Measurements from ENCODE around the gene MYH16. TPM values are rescaled to one million over a fixed set of nuclear protein-coding genes. Genes with fewer than 3 reads are reported as not detected.

The MYH16 gene
- total and polyA plus RNA-seq, 4 donors, result 0.26 TPM; not detected in 3

- 91% methylated on average over 14 of the region's 14 CpGs for WGBS (ENCODE audit: insufficient coverage)
- no peak overlapping the region for H3K27ac ChIP-seq (ENCODE audit: low read depth, low read length)
Observed at GRCh38 chr7:99292127-99292526, 19.5 kb downstream of the MYH16 start.

GRCh38 chr7:99293167-99293566, 20.5 kb downstream of the MYH16 start:
- H3K36me3 ChIP-seq (ENCODE audit: control insufficient read depth, insufficient read depth, low read length), result no peaks in the 10 kb centered on the region
- H3K9me3 ChIP-seq (ENCODE audit: control insufficient read depth, insufficient read depth, low read length), result no peaks in the 10 kb centered on the region
- no peak overlapping the region for H3K4me3 ChIP-seq (ENCODE audit: low read depth, low read length)
- no peak overlapping the region for H3K27ac ChIP-seq (ENCODE audit: low read depth, low read length)
- peak in 1 of 6 donors; percentile 6 for DNase-seq (ENCODE audit: low read depth in 4 of 6, low spot score in 6 of 6)
- WGBS (ENCODE audit: insufficient coverage), result 100% methylated on average over 1 of the region's 1 CpG
- H3K4me1 ChIP-seq (ENCODE audit: control insufficient read depth, insufficient read depth, low read length), result no peaks in the 10 kb centered on the region
- H3K27me3 ChIP-seq (ENCODE audit: control insufficient read depth, insufficient read depth, low read length), result no peaks in the 10 kb centered on the region

More at GRCh38 chr7:99292127-99292526, 19.5 kb downstream of the MYH16 start:
- no peaks in the 10 kb centered on the region for H3K4me1 ChIP-seq (ENCODE audit: control insufficient read depth, insufficient read depth, low read length)
- H3K27me3 ChIP-seq (ENCODE audit: control insufficient read depth, insufficient read depth, low read length), result no peaks in the 10 kb centered on the region
- no peaks in the 10 kb centered on the region for H3K36me3 ChIP-seq (ENCODE audit: control insufficient read depth, insufficient read depth, low read length)
- H3K9me3 ChIP-seq (ENCODE audit: control insufficient read depth, insufficient read depth, low read length), result no peaks in the 10 kb centered on the region
- H3K4me3 ChIP-seq (ENCODE audit: low read depth, low read length), result no peak overlapping the region
- DNase-seq (ENCODE audit: low read depth in 4 of 6, low spot score in 6 of 6), result no peak

- no peaks in the 10 kb centered on the region for H3K4me1 ChIP-seq (ENCODE audit: control insufficient read depth, insufficient read depth, low read length)
- H3K27me3 ChIP-seq (ENCODE audit: control insufficient read depth, insufficient read depth, low read length), result no peaks in the 10 kb centered on the region
- H3K36me3 ChIP-seq (ENCODE audit: control insufficient read depth, insufficient read depth, low read length), result no peaks in the 10 kb centered on the region
- no peak overlapping the region for H3K4me3 ChIP-seq (ENCODE audit: low read depth, low read length)
- H3K9me3 ChIP-seq (ENCODE audit: control insufficient read depth, insufficient read depth, low read length), result no peaks in the 10 kb centered on the region
- DNase-seq (ENCODE audit: low read depth in 4 of 6, low spot score in 6 of 6), result no peak
- 84% methylated on average over 2 of the region's 4 CpGs for WGBS (ENCODE audit: insufficient coverage)
- H3K27ac ChIP-seq (ENCODE audit: low read depth, low read length), result no peak overlapping the region
Observed at GRCh38 chr7:99293650-99294049, 21.0 kb downstream of the MYH16 start.

- DNase-seq (ENCODE audit: low read depth in 4 of 6, low spot score in 6 of 6), result no peak
- WGBS (ENCODE audit: insufficient coverage), result 81% methylated on average over 4 of the region's 5 CpGs
- Histone ChIP-seq H3K27ac (ENCODE audit: low read depth, low read length) (no peak overlapping the region), H3K36me3 (ENCODE audit: control insufficient read depth, insufficient read depth, low read length) (no peaks in the 10 kb centered on the region), H3K9me3 (ENCODE audit: control insufficient read depth, insufficient read depth, low read length) (no peaks in the 10 kb centered on the region), H3K4me3 (ENCODE audit: low read depth, low read length) (no peak overlapping the region), H3K27me3 (ENCODE audit: control insufficient read depth, insufficient read depth, low read length) (no peaks in the 10 kb centered on the region), H3K4me1 (ENCODE audit: control insufficient read depth, insufficient read depth, low read length) (no peaks in the 10 kb centered on the region)
Observed at GRCh38 chr7:99296471-99296870, 23.8 kb downstream of the MYH16 start.

- 92% methylated on average over 17 of the region's 19 CpGs for WGBS (ENCODE audit: insufficient coverage)
- Histone ChIP-seq H3K36me3 (ENCODE audit: control insufficient read depth, insufficient read depth, low read length) (no peaks in the 10 kb centered on the region), H3K27me3 (ENCODE audit: control insufficient read depth, insufficient read depth, low read length) (no peaks in the 10 kb centered on the region), H3K4me3 (ENCODE audit: low read depth, low read length) (no peak overlapping the region), H3K9me3 (ENCODE audit: control insufficient read depth, insufficient read depth, low read length) (no peaks in the 10 kb centered on the region), H3K27ac (ENCODE audit: low read depth, low read length) (no peak overlapping the region), H3K4me1 (ENCODE audit: control insufficient read depth, insufficient read depth, low read length) (no peaks in the 10 kb centered on the region)
- DNase-seq (ENCODE audit: low read depth in 4 of 6, low spot score in 6 of 6), result no peak
Observed at GRCh38 chr7:99301496-99301895, 28.9 kb downstream of the MYH16 start.

- Histone ChIP-seq H3K27me3 (ENCODE audit: control insufficient read depth, insufficient read depth, low read length) (no peaks in the 10 kb centered on the region), H3K4me1 (ENCODE audit: control insufficient read depth, insufficient read depth, low read length) (no peaks in the 10 kb centered on the region), H3K36me3 (ENCODE audit: control insufficient read depth, insufficient read depth, low read length) (no peaks in the 10 kb centered on the region), H3K9me3 (ENCODE audit: control insufficient read depth, insufficient read depth, low read length) (no peaks in the 10 kb centered on the region), H3K27ac (ENCODE audit: low read depth, low read length) (no peak overlapping the region), H3K4me3 (ENCODE audit: low read depth, low read length) (no peak overlapping the region)
- 93% methylated on average over 12 of the region's 16 CpGs for WGBS (ENCODE audit: insufficient coverage)
- DNase-seq (ENCODE audit: low read depth in 4 of 6, low spot score in 6 of 6), result no peak
Observed at GRCh38 chr7:99305473-99306260, 33.0 kb downstream of the MYH16 start.

- Histone ChIP-seq H3K36me3 (ENCODE audit: control insufficient read depth, insufficient read depth, low read length) (no peaks in the 10 kb centered on the region), H3K4me1 (ENCODE audit: control insufficient read depth, insufficient read depth, low read length) (no peaks in the 10 kb centered on the region), H3K4me3 (ENCODE audit: low read depth, low read length) (no peak overlapping the region), H3K27ac (ENCODE audit: low read depth, low read length) (no peak overlapping the region), H3K27me3 (ENCODE audit: control insufficient read depth, insufficient read depth, low read length) (no peaks in the 10 kb centered on the region), H3K9me3 (ENCODE audit: control insufficient read depth, insufficient read depth, low read length) (no peaks in the 10 kb centered on the region)
- no peak for DNase-seq (ENCODE audit: low read depth in 4 of 6, low spot score in 6 of 6)
- 100% methylated on average over 2 of the region's 7 CpGs for WGBS (ENCODE audit: insufficient coverage)
Observed at GRCh38 chr7:99308461-99309074, 35.9 kb downstream of the MYH16 start.

GRCh38 chr7:99309111-99309510, 36.5 kb downstream of the MYH16 start:
- DNase-seq (ENCODE audit: low read depth in 4 of 6, low spot score in 6 of 6), result no peak
- no peaks in the 10 kb centered on the region for H3K27me3 ChIP-seq (ENCODE audit: control insufficient read depth, insufficient read depth, low read length)
- no peaks in the 10 kb centered on the region for H3K36me3 ChIP-seq (ENCODE audit: control insufficient read depth, insufficient read depth, low read length)
- H3K4me1 ChIP-seq (ENCODE audit: control insufficient read depth, insufficient read depth, low read length), result no peaks in the 10 kb centered on the region
- H3K4me3 ChIP-seq (ENCODE audit: low read depth, low read length), result no peak overlapping the region
- H3K27ac ChIP-seq (ENCODE audit: low read depth, low read length), result no peak overlapping the region
- WGBS (ENCODE audit: insufficient coverage), result 94% methylated on average over 5 of the region's 7 CpGs
- no peaks in the 10 kb centered on the region for H3K9me3 ChIP-seq (ENCODE audit: control insufficient read depth, insufficient read depth, low read length)

GRCh38 chr7:99310004-99310403, 37.4 kb downstream of the MYH16 start:
- no peak for DNase-seq (ENCODE audit: low read depth in 4 of 6, low spot score in 6 of 6)
- no peaks in the 10 kb centered on the region for H3K4me1 ChIP-seq (ENCODE audit: control insufficient read depth, insufficient read depth, low read length)
- WGBS (ENCODE audit: insufficient coverage), result no CpG with 5 or more reads among the region's 4 CpGs
- no peak overlapping the region for H3K27ac ChIP-seq (ENCODE audit: low read depth, low read length)
- H3K4me3 ChIP-seq (ENCODE audit: low read depth, low read length), result no peak overlapping the region
- H3K9me3 ChIP-seq (ENCODE audit: control insufficient read depth, insufficient read depth, low read length), result no peaks in the 10 kb centered on the region
- H3K36me3 ChIP-seq (ENCODE audit: control insufficient read depth, insufficient read depth, low read length), result no peaks in the 10 kb centered on the region
- H3K27me3 ChIP-seq (ENCODE audit: control insufficient read depth, insufficient read depth, low read length), result no peaks in the 10 kb centered on the region

GRCh38 chr7:99311702-99312101, 39.1 kb downstream of the MYH16 start:
- WGBS (ENCODE audit: insufficient coverage), result 83% methylated on average over 2 of the region's 9 CpGs
- Histone ChIP-seq H3K27ac (ENCODE audit: low read depth, low read length) (no peak overlapping the region), H3K27me3 (ENCODE audit: control insufficient read depth, insufficient read depth, low read length) (no peaks in the 10 kb centered on the region), H3K9me3 (ENCODE audit: control insufficient read depth, insufficient read depth, low read length) (no peaks in the 10 kb centered on the region), H3K36me3 (ENCODE audit: control insufficient read depth, insufficient read depth, low read length) (no peaks in the 10 kb centered on the region), H3K4me3 (ENCODE audit: low read depth, low read length) (no peak overlapping the region), H3K4me1 (ENCODE audit: control insufficient read depth, insufficient read depth, low read length) (no peaks in the 10 kb centered on the region)
- DNase-seq (ENCODE audit: low read depth in 4 of 6, low spot score in 6 of 6), result no peak

All from spinal cord (tissue), 10 donors.